GM12892 (cell line): Measurements from ENCODE around the gene TEX51.

Source experiments
- DNase-seq: peaks from one replicate; pipeline ENCODE4 v3.0.0; 2011; ENCODE audit not compliant: insufficient read length
- FAIRE-seq: peaks from 2 replicates; lab custom pipeline; 2011; peaks lifted over from hg19 to GRCh38; lab: Jason Lieb, UNC
- POLR2A ChIP-seq: IDR thresholded peaks from 2 replicates; pipeline ENCODE4 v1.6.1; 2011; ENCODE audit warnings: low read depth, low read length, control low read depth
- POLR2AphosphoS5 ChIP-seq: IDR thresholded peaks from 2 replicates; pipeline ENCODE4 v1.6.1; 2011; ENCODE audit warnings: low read depth, low read length, control low read depth
- TAF1 ChIP-seq: IDR thresholded peaks from 2 replicates; pipeline ENCODE4 v1.6.1; 2011; ENCODE audit warnings: low read depth, mild to moderate bottlenecking, control low read depth, low read length, borderline replicate concordance

Gene TEX51

DNA sequence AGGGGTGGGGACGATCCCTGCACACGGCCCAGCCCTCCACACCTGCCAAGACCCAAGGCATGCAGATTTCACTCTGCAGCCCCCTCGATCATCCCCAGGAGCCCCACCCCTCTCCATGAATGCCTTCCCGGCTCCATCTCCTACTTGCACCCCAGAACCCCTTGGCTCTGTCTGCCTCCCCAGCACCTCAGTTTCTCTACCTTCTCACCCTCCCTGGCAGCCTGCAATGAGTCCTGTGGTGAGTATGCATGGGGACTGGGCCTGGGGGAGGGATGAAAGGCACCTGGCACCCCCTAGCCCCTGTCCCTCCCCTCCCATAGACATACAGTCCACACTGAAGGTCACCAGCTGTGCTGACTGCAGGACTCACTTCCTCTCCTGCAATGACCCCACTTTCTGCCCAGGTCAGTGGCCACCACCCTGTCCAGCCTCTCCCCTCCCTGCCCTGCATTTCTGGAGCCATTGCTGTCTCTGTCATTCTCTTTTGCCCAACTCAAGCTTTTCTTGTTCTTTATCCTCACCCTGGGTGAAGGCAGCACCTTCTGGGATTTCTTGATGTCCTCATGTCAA lies 1.0 kb downstream of the TEX51 start:
- DNase-seq, result no peak
- no peak for FAIRE-seq
- TF ChIP-seq TAF1, result no peak
- TF ChIP-seq POLR2A, result no peak
- no peak for TF ChIP-seq POLR2AphosphoS5

GRCh38 chr2:126900646-126901319 lies 2.1 kb downstream of the TEX51 start:
- no peak for DNase-seq
- TF ChIP-seq POLR2AphosphoS5 (no peak), POLR2A (no peak), TAF1 (no peak)
- no peak for FAIRE-seq

GRCh38 chr2:126901459-126901858 lies 2.8 kb downstream of the TEX51 start:
- no peak for TF ChIP-seq POLR2AphosphoS5
- no peak for TF ChIP-seq POLR2A
- no peak for TF ChIP-seq TAF1
- FAIRE-seq, result no peak
- DNase-seq, result no peak

- FAIRE-seq (no peak), DNase-seq (no peak)
- TF ChIP-seq TAF1 (no peak), POLR2A (no peak), POLR2AphosphoS5 (no peak)
These were observed 3.6 kb downstream of the TEX51 start for GRCh38 chr2:126902152-126902835.

- TF ChIP-seq TAF1 (no peak), POLR2AphosphoS5 (no peak), POLR2A (no peak)
- FAIRE-seq, result no peak
- DNase-seq, result no peak
These were observed 4.2 kb downstream of the TEX51 start for GRCh38 chr2:126902859-126903258.

- no peak for DNase-seq
- no peak for TF ChIP-seq POLR2AphosphoS5
- TF ChIP-seq TAF1, result no peak
- TF ChIP-seq POLR2A, result no peak
- FAIRE-seq, result no peak
These were observed 7.3 kb downstream of the TEX51 start for GRCh38 chr2:126905991-126906390.

GRCh38 chr2:126906781-126907180 lies 8.1 kb downstream of the TEX51 start:
- FAIRE-seq, result no peak
- TF ChIP-seq TAF1 (no peak), POLR2AphosphoS5 (no peak), POLR2A (no peak)
- no peak for DNase-seq

DNA sequence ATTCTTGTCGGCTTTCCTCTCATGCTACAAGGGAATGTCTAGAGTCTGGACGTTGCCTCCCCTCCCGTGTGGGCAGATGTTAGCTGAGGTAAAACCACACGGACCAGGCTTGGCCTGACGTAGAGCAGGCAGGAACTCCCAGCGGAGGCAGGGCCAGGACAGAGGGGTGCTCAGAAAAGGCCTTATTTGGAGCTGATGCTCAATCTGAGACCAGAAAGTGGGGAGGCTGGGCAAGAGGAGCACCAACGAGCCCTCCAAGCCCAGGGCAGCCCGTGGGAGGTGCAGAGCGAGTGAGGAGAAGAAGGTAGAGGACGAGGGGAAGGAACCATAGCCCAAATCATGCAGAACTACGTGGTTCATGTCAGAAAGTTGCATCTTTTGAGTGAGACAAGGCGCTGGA lies 9.0 kb downstream of the TEX51 start:
- no peak for DNase-seq
- no peak for FAIRE-seq
- TF ChIP-seq TAF1 (no peak), POLR2A (no peak), POLR2AphosphoS5 (no peak)

GRCh38 chr2:126908721-126909177 lies 10.1 kb downstream of the TEX51 start:
- DNase-seq (no peak), FAIRE-seq (no peak)
- no peak for TF ChIP-seq TAF1
- TF ChIP-seq POLR2AphosphoS5, result no peak
- no peak for TF ChIP-seq POLR2A

DNA sequence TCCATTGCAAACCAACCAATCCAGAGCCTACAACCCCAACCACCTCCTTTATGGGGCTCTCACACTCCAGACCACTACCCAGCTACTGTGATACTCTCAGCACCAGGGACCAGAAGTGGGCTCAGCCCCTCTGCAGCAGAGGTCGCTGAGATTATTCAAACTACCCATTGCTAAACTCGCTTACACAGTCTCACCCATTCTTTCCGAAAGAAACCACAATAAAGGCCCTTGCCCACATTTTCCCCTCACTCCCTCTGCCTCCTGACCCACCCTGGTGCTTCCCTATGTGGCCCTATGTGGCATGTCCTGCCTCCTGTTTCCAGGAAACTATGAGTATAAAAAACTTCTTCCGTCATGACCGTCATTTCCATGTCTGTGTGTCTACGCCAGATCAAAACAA lies 10.7 kb downstream of the TEX51 start:
- TF ChIP-seq POLR2A (no peak), TAF1 (no peak), POLR2AphosphoS5 (no peak)
- DNase-seq, result no peak
- FAIRE-seq, result no peak

DNA sequence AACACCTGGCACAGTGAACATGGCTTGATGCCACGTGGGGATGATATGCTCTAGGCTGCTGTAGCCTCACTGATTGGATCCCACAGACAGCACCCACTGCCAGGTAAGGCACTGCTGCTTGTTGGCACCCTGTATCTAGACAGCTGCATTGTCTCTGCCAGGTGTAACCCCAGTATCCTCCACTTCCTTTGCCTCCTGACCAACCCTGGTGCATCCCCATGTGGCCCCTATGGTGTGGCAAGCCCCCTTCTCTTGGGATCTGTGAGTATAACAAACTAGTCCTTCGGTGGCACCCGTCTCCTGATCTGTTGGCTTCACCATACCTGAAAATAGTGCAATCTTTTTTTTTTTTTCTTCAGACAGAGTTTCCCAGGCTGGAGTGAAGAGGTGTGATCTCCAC lies 11.1 kb downstream of the TEX51 start:
- no peak for DNase-seq
- no peak for TF ChIP-seq TAF1
- TF ChIP-seq POLR2A, result no peak
- no peak for TF ChIP-seq POLR2AphosphoS5
- FAIRE-seq, result no peak

GRCh38 chr2:126910637-126911036 lies 11.9 kb downstream of the TEX51 start:
- TF ChIP-seq POLR2AphosphoS5 (no peak), POLR2A (no peak)
- no peak for FAIRE-seq
- no peak for DNase-seq
